ENCODE data around the gene PPP2R5B. TPM values are rescaled to one million over a fixed set of nuclear protein-coding genes. Genes with fewer than 3 reads are reported as not detected.
"Not testable (repeated sequence)": the region's sequence is repeated elsewhere in the genome, so short reads cannot be mapped to it uniquely, and the experiment has no call there.

PPP2R5B gene
- total RNA-seq, 1 donor from 2014 or later = 5.7 TPM

DNA sequence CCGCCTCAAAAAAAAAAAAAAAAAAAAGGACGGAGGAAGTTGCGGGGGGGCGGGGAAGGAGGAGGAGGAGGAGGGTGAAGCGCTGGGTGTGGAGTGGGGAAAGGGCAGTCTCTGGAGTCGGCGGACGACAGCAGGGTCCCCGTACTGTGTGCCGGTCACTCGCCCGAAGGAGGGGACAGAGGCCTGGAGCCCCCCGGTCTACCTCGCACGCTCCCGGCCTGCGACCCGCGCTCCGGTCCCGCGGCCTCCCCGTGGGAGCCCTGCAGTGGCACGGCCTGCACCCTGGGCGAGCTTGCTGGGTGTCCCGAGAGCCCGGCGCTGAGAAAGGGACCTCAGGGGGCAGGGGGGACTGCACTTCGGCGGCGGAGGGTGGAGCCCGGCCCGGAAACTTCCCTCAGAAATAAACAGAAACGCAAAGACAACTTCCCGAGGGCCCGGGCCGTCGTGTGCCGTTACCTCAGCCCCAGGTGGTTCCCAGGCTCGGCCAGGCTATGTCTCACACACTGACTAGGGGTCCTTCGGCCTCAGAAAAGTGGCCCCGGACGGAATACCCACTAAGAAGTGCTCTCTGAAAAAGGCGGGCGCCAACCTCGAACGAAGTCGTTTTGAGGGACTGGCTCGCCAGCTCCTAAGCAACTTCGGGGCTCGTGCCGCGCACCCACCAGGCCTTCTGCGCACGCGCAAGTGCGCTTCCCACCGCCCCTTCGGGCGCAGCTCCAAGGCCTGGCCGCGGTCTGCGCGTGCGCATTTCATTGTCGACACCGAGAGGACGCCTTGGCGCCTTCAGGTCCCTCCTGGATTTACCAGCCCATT is 47.1 kb downstream of the PPP2R5B start, which contains the start of gene MAJIN:
MAJIN (minus strand) TSS at position 688 of the 813 bp plus-strand sequence. CDS start 12,703 bp downstream, outside the sequence.
- H3K79me2 ChIP-seq (ENCODE audit: low read depth) = no peaks in the 10 kb centered on the region
- DNase-seq (ENCODE audit: low spot score) = peak; percentile 63
- peaks cover 4% of the 10 kb centered on the region for H3K27me3 ChIP-seq
- H3K4me2 ChIP-seq = no peak within 1 kb of the TSS
- no peaks in the 10 kb centered on the region for H3K4me1 ChIP-seq
- TF ChIP-seq EZH2phosphoT487 (IDR thresholded peaks at IDR 0.05) (no peak), EZH2 (IDR thresholded peaks at IDR 0.05) (no peak)
- TF ChIP-seq, protein P1, sequence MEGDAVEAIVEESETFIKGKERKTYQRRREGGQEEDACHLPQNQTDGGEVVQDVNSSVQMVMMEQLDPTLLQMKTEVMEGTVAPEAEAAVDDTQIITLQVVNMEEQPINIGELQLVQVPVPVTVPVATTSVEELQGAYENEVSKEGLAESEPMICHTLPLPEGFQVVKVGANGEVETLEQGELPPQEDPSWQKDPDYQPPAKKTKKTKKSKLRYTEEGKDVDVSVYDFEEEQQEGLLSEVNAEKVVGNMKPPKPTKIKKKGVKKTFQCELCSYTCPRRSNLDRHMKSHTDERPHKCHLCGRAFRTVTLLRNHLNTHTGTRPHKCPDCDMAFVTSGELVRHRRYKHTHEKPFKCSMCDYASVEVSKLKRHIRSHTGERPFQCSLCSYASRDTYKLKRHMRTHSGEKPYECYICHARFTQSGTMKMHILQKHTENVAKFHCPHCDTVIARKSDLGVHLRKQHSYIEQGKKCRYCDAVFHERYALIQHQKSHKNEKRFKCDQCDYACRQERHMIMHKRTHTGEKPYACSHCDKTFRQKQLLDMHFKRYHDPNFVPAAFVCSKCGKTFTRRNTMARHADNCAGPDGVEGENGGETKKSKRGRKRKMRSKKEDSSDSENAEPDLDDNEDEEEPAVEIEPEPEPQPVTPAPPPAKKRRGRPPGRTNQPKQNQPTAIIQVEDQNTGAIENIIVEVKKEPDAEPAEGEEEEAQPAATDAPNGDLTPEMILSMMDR (IDR thresholded peaks at IDR 0.05) = no peak
- no peaks in the 10 kb centered on the region for H3K9me3 ChIP-seq (ENCODE audit: low read depth)
- no peak within 1 kb of the TSS for H3K9ac ChIP-seq
- H4K20me1 ChIP-seq (ENCODE audit: low read depth) = no peaks in the 10 kb centered on the region
- H3K27ac Mint-ChIP-seq = no peak within 1 kb of the TSS
- H3K36me3 Mint-ChIP-seq = no peaks in the 10 kb centered on the region
- peak within 1 kb of the TSS; percentile 68 for H2AFZ ChIP-seq (replicated peaks)
- no peaks in the 10 kb centered on the region for H3K4me1 Mint-ChIP-seq
- no peak within 1 kb of the TSS for H3K4me3 ChIP-seq
- H3F3A ChIP-seq (ENCODE audit: low read depth) = no peaks in the 10 kb centered on the region
- no peak within 1 kb of the TSS for H3K4me3 Mint-ChIP-seq
- no peaks in the 10 kb centered on the region for H3K9me3 Mint-ChIP-seq
- no peak within 1 kb of the TSS for H3K27ac ChIP-seq
- H3K27me3 Mint-ChIP-seq (ENCODE audit: insufficient read depth, low read depth) = peaks cover 9% of the 10 kb centered on the region
- no peaks in the 10 kb centered on the region for H3K36me3 ChIP-seq

DNA sequence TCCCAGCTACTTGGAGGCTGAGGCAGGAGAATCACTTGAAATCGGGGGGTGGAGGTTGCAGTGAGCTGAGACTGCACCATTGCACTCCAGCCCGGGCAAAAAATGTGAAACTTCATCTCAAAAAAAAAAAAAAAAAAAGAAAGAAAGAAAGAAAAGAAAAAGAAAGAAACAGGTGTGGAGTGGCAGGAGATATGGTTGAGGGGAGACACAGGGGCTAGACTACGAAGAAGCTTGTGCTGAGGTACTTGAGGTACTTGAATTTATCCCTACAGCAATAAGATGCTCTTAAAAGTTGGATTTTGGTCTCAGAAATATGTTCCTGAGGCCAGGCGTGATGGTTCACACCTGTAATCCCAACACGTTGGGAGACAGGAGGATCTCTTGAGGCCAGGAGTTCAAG is 49.6 kb downstream of the PPP2R5B start:
- Histone ChIP-seq H2AFZ (replicated peaks) (no peak overlapping the region), H3K4me1 (no peaks in the 10 kb centered on the region), H3K27ac (no peak overlapping the region), H3K4me3 (no peak overlapping the region), H3K9ac (no peak overlapping the region), H3F3A (ENCODE audit: low read depth) (peaks cover 5% of the 10 kb centered on the region), H3K27me3 (peaks cover 4% of the 10 kb centered on the region), H3K9me3 (ENCODE audit: low read depth) (no peaks in the 10 kb centered on the region), H3K79me2 (ENCODE audit: low read depth) (no peaks in the 10 kb centered on the region), H4K20me1 (ENCODE audit: low read depth) (peaks cover 6% of the 10 kb centered on the region), H3K36me3 (no peaks in the 10 kb centered on the region), H3K4me2 (no peak overlapping the region)
- Mint-ChIP-seq H3K9me3 (no peaks in the 10 kb centered on the region), H3K36me3 (no peaks in the 10 kb centered on the region), H3K4me1 (no peaks in the 10 kb centered on the region), H3K27ac (no peak overlapping the region), H3K4me3 (no peak overlapping the region), H3K27me3 (ENCODE audit: insufficient read depth, low read depth) (peaks cover 12% of the 10 kb centered on the region)
- no peak for DNase-seq (ENCODE audit: low spot score)
- TF ChIP-seq EZH2phosphoT487 (IDR thresholded peaks at IDR 0.05) = no peak
- no peak for TF ChIP-seq EZH2 (IDR thresholded peaks at IDR 0.05)
- TF ChIP-seq, protein P1 (IDR thresholded peaks at IDR 0.05) = no peak

DNA sequence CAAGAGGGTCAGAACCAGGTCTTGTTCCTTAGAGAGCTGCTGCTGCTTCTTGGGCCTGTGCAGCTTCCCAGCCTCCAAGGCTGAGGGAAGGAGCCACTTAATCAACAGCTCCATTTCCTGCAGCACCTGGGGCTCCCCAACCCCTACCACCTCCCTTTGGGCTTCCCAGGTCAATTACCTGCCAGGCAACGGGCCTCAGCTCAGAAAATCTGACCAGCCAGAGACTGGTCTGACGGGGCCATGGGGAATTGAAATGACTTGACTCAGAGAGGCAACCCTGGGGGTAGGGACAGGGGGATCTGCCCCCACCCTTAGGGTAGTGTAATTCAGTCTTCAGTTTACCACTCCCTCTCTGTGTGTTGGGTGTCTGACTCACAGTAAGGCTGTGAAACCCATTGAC is 52.2 kb downstream of the PPP2R5B start:
- no peak overlapping the region for H3K9ac ChIP-seq

DNA sequence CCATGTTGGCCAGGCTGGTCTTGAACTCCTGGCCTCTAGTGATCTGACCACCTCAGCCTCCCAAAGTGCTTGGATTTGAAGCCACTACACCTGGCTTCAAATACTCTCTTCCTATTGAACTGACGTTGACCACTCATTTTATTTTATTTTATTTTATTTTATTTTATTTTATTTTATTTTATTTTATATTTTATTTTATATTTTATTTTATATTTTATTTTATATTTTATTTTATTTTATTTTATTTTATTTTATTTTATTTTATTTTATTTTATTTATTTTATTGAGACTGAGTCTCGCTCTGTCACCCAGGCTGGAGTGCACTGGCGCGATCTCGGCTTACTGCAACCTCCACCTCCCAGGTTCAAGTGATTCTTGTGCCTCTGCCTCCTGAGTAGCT is 58.9 kb downstream of the PPP2R5B start:
- not testable (repeated sequence) for H3K4me2 ChIP-seq; H3K27me3 ChIP-seq; H3K36me3 Mint-ChIP-seq; DNase-seq (ENCODE audit: low spot score); H3K27me3 Mint-ChIP-seq (ENCODE audit: insufficient read depth, low read depth); H3K27ac ChIP-seq; H3K4me3 Mint-ChIP-seq; H3K4me3 ChIP-seq; H3K9ac ChIP-seq; H3K36me3 ChIP-seq; H3K9me3 Mint-ChIP-seq; H2AFZ ChIP-seq (replicated peaks); H4K20me1 ChIP-seq (ENCODE audit: low read depth); H3K79me2 ChIP-seq (ENCODE audit: low read depth); H3K4me1 Mint-ChIP-seq; H3K4me1 ChIP-seq; H3K9me3 ChIP-seq (ENCODE audit: low read depth); H3K27ac Mint-ChIP-seq; H3F3A ChIP-seq (ENCODE audit: low read depth)

More for the DNA sequence above, 52.2 kb downstream of the PPP2R5B start:
- Histone ChIP-seq H2AFZ (replicated peaks) (no peak overlapping the region), H3K4me3 (no peak overlapping the region), H4K20me1 (ENCODE audit: low read depth) (peaks cover 6% of the 10 kb centered on the region), H3K4me2 (no peak overlapping the region), H3K79me2 (ENCODE audit: low read depth) (no peaks in the 10 kb centered on the region), H3K4me1 (no peaks in the 10 kb centered on the region), H3K36me3 (no peaks in the 10 kb centered on the region), H3K27me3 (peaks cover 1% of the 10 kb centered on the region), H3K27ac (no peak overlapping the region), H3K9me3 (ENCODE audit: low read depth) (no peaks in the 10 kb centered on the region), H3F3A (ENCODE audit: low read depth) (peaks cover 5% of the 10 kb centered on the region)
- TF ChIP-seq EZH2 (IDR thresholded peaks at IDR 0.05) (no peak), EZH2phosphoT487 (IDR thresholded peaks at IDR 0.05) (no peak)
- TF ChIP-seq, protein P1 (IDR thresholded peaks at IDR 0.05) = no peak
- Mint-ChIP-seq H3K9me3 (no peaks in the 10 kb centered on the region), H3K27ac (no peak overlapping the region), H3K4me3 (no peak overlapping the region), H3K36me3 (no peaks in the 10 kb centered on the region), H3K4me1 (no peaks in the 10 kb centered on the region), H3K27me3 (ENCODE audit: insufficient read depth, low read depth) (peaks cover 7% of the 10 kb centered on the region)
- DNase-seq (ENCODE audit: low spot score) = no peak
